K562 (cell line): ENCODE measurements around the gene CNOT6L. TPM values are rescaled to one million over a fixed set of nuclear protein-coding genes. Genes with fewer than 3 reads are reported as not detected.
A peak's percentile ranks its signal among the peaks of the same experiment; 100 is the strongest.

Experiments used
- AFF1 ChIP-seq, 2 experiments: fragments of 450-650 bp; IDR thresholded peaks; 2 replicates each; pipeline ENCODE4 v1.6.1; 2018; ENCODE audit warnings: mild to moderate bottlenecking in 2 of 2, low read depth in 1 of 2; ENCODE audit not compliant: partially characterized antibody in 2 of 2
- CC2D1A ChIP-seq: fragments of 450-650 bp; IDR thresholded peaks from 2 replicates; pipeline ENCODE4 v1.6.1; 2017; ENCODE audit warnings: mild to moderate bottlenecking
- DMBX1 ChIP-seq: fragments of 250-450 bp; sonication (Bioruptor Pico); IDR thresholded peaks from 2 replicates; pipeline ENCODE4 v1.8.0; 2022; ENCODE audit warnings: inconsistent platforms, mild to moderate bottlenecking, moderate library complexity, borderline replicate concordance
- DNMT1 ChIP-seq: fragments of 450-650 bp; IDR thresholded peaks from 2 replicates; pipeline ENCODE4 v1.6.1; 2016; ENCODE audit warnings: antibody characterized with exemption, mild to moderate bottlenecking
- E2F6 ChIP-seq, 2 experiments: IDR thresholded peaks; 2 replicates each; pipeline ENCODE4 v1.6.1; 2011; ENCODE audit warnings: borderline replicate concordance in 1 of 2, control low read depth in 1 of 2, low read depth in 1 of 2, low read length in 1 of 2, mild to moderate bottlenecking in 1 of 2, mixed read lengths in 1 of 2, moderate library complexity in 1 of 2; ENCODE audit not compliant: insufficient read depth in 1 of 2, insufficient read length in 1 of 2, poor library complexity in 1 of 2, severe bottlenecking in 1 of 2; ENCODE audit errors: extremely low read depth in 1 of 2
- EHMT2 ChIP-seq: fragments of 450-650 bp; IDR thresholded peaks from 2 replicates; pipeline ENCODE4 v1.6.1; 2018; ENCODE audit warnings: antibody characterized with exemption
- HIVEP1 ChIP-seq: fragments of 250-450 bp; sonication (Bioruptor Pico); IDR thresholded peaks from 2 replicates; pipeline ENCODE4 v1.4.0; 2020; ENCODE audit warnings: mild to moderate bottlenecking
- HMG20B ChIP-seq: fragments of 250-450 bp; sonication (Bioruptor Pico); IDR thresholded peaks from 2 replicates; pipeline ENCODE4 v1.5.0; 2021; ENCODE audit warnings: mild to moderate bottlenecking
- ID3 ChIP-seq, 2 experiments: fragments of 250-450 bp in 1 of 2; fragments of 450-650 bp in 1 of 2; sonication (Bioruptor Pico) in 1 of 2; IDR thresholded peaks; 2 replicates each; pipeline versions ENCODE4 v1.6.1 to v1.8.0; 2016 to 2021; ENCODE audit warnings: mild to moderate bottlenecking in 2 of 2, moderate library complexity in 2 of 2, missing compliant biosample characterization in 1 of 2, missing genetic modification characterization in 1 of 2
- KDM1A ChIP-seq, 2 experiments: fragments of 450-650 bp; IDR thresholded peaks; 2 replicates each; pipeline ENCODE4 v1.6.1; 2016; ENCODE audit warnings: mild to moderate bottlenecking in 2 of 2
- KLF10 ChIP-seq: fragments of 250-450 bp; sonication (Bioruptor Pico); IDR thresholded peaks from 2 replicates; pipeline ENCODE4 v1.6.1; 2021; ENCODE audit warnings: matching md5 sums
- MEF2A ChIP-seq: IDR thresholded peaks from 2 replicates; pipeline ENCODE4 v1.6.1; 2011; ENCODE audit warnings: low read depth, mild to moderate bottlenecking, low read length, moderate library complexity; ENCODE audit not compliant: control insufficient read depth
- MTF1 ChIP-seq: fragments of 250-450 bp; sonication (Bioruptor Pico); IDR thresholded peaks from 2 replicates; pipeline ENCODE4 v1.9.0; 2021; ENCODE audit warnings: moderate library complexity, mild to moderate bottlenecking, inconsistent platforms, borderline replicate concordance
- MYBL2 ChIP-seq, 2 experiments: fragments of 450-650 bp in 1 of 2; sonication (generic) in 1 of 2; formaldehyde crosslinking in 1 of 2; IDR thresholded peaks; 2 replicates each; pipeline versions ENCODE4 v1.6.1 to v1.8.1; 2017 to 2022; ENCODE audit warnings: borderline replicate concordance in 1 of 2, inconsistent platforms in 1 of 2, low read depth in 1 of 2, mild to moderate bottlenecking in 1 of 2, missing genetic modification reagents in 1 of 2, moderate library complexity in 1 of 2
- NFATC3 ChIP-seq: fragments of 450-650 bp; IDR thresholded peaks from 2 replicates; pipeline ENCODE4 v1.6.1; 2017; ENCODE audit warnings: mild to moderate bottlenecking
- NFYB ChIP-seq: IDR thresholded peaks from 2 replicates; pipeline ENCODE4 v1.6.1; 2011; ENCODE audit warnings: mild to moderate bottlenecking, moderate library complexity; ENCODE audit not compliant: insufficient read length; ENCODE audit errors: extremely low read depth
- PCBP2 ChIP-seq: fragments of 200-400 bp; formaldehyde crosslinking; IDR thresholded peaks from 2 replicates; pipeline ENCODE4 v1.6.1; 2018; ENCODE audit warnings: low read length, low read depth, mild to moderate bottlenecking, moderate library complexity; ENCODE audit not compliant: poor library complexity, severe bottlenecking
- PTBP1 ChIP-seq: fragments of 200-400 bp; formaldehyde crosslinking; IDR thresholded peaks from 2 replicates; pipeline ENCODE4 v1.6.1; 2017; ENCODE audit warnings: low read depth, low read length
- SLC30A9 ChIP-seq: fragments of 250-450 bp; sonication (Bioruptor Pico); IDR thresholded peaks from 2 replicates; pipeline ENCODE4 v1.8.0; 2022; ENCODE audit warnings: mild to moderate bottlenecking, moderate library complexity
- U2AF1 ChIP-seq: fragments of 200-400 bp; formaldehyde crosslinking; optimal IDR thresholded peaks from 2 replicates; pipeline ENCODE3; 2017; ENCODE audit warnings: mild to moderate bottlenecking, low read depth, low read length, moderate library complexity
- ZNF133 ChIP-seq: fragments of 250-450 bp; sonication (Bioruptor Pico); IDR thresholded peaks from 2 replicates; pipeline ENCODE4 v1.4.0; 2020; ENCODE audit warnings: mild to moderate bottlenecking
- ZNF830 ChIP-seq: fragments of 250-450 bp; sonication (Bioruptor Pico); IDR thresholded peaks from 2 replicates; pipeline ENCODE4 v1.5.0; 2021; ENCODE audit warnings: mild to moderate bottlenecking
- polyA plus RNA-seq, 8 experiments: library from polyadenylated mRNA; depleted of rRNA in 4 of 8; stranded (reverse) in 5 of 8; unstranded in 3 of 8; fragments of >200 nt; fragmentation: Nextera tagmentation in 2 of 8; fragmentation: Illumina TruSeq in 1 of 8; extraction: Ambion mirVana in 2 of 8; extraction: Trizol in 1 of 8; gene quantifications; 2 replicates each; pipeline versions ENCODE4 v1.2.1 to v1.2.3, GENCODE V29; 2011 to 2014; ENCODE audit warnings: inconsistent platforms in 1 of 8, missing spikeins in 1 of 8
- total RNA-seq, 7 experiments: library from RNA; depleted of rRNA in 6 of 7; stranded (reverse); fragments of >200 nt in 6 of 7; fragmentation: Illumina TruSeq in 2 of 7; extraction: Trizol in 2 of 7; gene quantifications; 2 replicates each; pipeline versions ENCODE4 v1.2.1 to v1.2.3, GENCODE V29; 2011 to 2021; ENCODE audit warnings: low replicate concordance in 1 of 7

The CNOT6L gene
- total and polyA plus RNA-seq, 9 of the 15 experiments (the other 6 are each of a cell fraction or from before 2014, with no cell fraction given): 3.7 to 27.9 (median 6.5) TPM

DNA sequence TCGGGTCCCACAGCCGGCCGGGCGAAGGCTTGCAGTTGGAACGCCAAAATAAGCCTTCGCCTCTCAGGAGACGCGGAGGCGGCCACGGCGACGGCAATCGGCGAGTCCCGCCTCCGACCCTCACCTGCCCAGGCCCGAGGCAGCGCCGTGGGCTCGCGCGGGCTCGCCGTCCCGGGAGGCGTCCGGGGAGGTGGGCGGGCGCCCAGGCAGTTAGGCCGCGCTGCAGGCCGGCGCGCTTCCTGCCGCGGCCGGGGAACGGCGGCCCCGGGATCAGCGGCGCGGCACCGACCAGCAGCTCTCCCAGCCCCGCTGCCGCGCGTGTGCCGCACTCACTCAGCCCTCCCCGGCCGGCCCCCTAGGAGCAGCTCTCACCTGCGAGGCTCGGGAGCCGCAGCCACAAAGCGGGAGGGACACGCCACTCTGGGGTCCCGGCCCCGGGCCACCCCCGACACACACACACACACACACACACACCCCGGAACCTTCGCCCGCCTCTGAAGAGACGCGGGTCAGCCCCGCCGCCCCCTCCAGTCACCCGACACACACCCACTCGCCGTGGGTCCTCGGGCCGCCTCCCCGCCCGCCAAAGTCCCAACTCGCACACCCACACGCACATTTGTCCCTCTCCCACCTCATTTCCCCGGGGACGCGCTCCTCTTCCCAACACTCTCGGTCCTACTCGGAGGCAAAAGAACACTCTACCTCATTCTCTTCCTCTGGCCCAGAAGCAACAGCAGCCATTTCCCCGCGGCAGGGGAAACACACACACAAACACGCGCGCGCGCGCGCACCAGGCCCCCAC, at the start of gene CNOT6L (continued):
- peak in 1 of 2 experiments; percentile 62 for TF ChIP-seq E2F6 (IDR thresholded peaks at IDR 0.05; ENCODE audit: borderline replicate concordance in 1 of 2, extremely low read depth in 1 of 2, insufficient read depth in 1 of 2, insufficient read length in 1 of 2, low read depth in 1 of 2, low read length in 1 of 2, poor library complexity in 1 of 2, severe bottlenecking in 1 of 2)
- TF ChIP-seq MTF1 (CRISPR knock-in tag): no peak
- TF ChIP-seq AFF1 (IDR thresholded peaks at IDR 0.05; ENCODE audit: low read depth in 1 of 2, partially characterized antibody in 2 of 2): no peak
- peak; percentile 99; the same call in 1 of the 2 replicates for TF ChIP-seq NFATC3
- TF ChIP-seq HIVEP1 (CRISPR knock-in tag): no peak
- TF ChIP-seq MEF2A: no peak
- no peak for TF ChIP-seq PTBP1
- no peak for TF ChIP-seq DMBX1
- TF ChIP-seq HMG20B (CRISPR knock-in tag): no peak
- no peak for TF ChIP-seq SLC30A9 (CRISPR knock-in tag)
- no peak for TF ChIP-seq CC2D1A
- TF ChIP-seq EHMT2: no peak
- no peak for TF ChIP-seq PCBP2
- no peak for TF ChIP-seq KDM1A (IDR thresholded peaks at IDR 0.05)
- TF ChIP-seq U2AF1: no peak
- no peak for TF ChIP-seq NFYB
- TF ChIP-seq ID3 (CRISPR knock-in tag; IDR thresholded peaks at IDR 0.05): no peak
- peak; percentile 21; the same call in 1 of the 2 replicates for TF ChIP-seq ID3 (tag; IDR thresholded peaks at IDR 0.05)
- no peak for TF ChIP-seq ZNF133 (CRISPR knock-in tag)
- TF ChIP-seq DNMT1: no peak
- TF ChIP-seq ZNF830 (CRISPR knock-in tag): no peak
- no peak for TF ChIP-seq MYBL2 (IDR thresholded peaks at IDR 0.05; ENCODE audit: low read depth)
- TF ChIP-seq MYBL2 (CRISPR knock-in tag; IDR thresholded peaks at IDR 0.05; ENCODE audit: borderline replicate concordance): no peak
- no peak for TF ChIP-seq KLF10 (CRISPR knock-in tag)
